SK-N-SH treated with all-trans-retinoic acid at 6 μM for 48 hours (cell line): ENCODE data around the gene DEGS2.

Experiments
- ARNTL ChIP-seq: fragments of 450-650 bp; formaldehyde crosslinking; IDR thresholded peaks from 2 replicates; pipeline ENCODE4 v1.5.0; 2020; ENCODE audit warnings: low read depth, mild to moderate bottlenecking, moderate library complexity, borderline replicate concordance
- BACH2 ChIP-seq: fragments of 250-450 bp; sonication (Bioruptor Pico); IDR thresholded peaks from 2 replicates; pipeline ENCODE4 v1.9.0; 2021; ENCODE audit warnings: mild to moderate bottlenecking, borderline replicate concordance
- ESRRG ChIP-seq: fragments of 250-450 bp; sonication (Bioruptor Pico); IDR thresholded peaks from 2 replicates; pipeline ENCODE4 v1.6.1; 2021; ENCODE audit warnings: mild to moderate bottlenecking
- GLIS3 ChIP-seq: fragments of 250-450 bp; sonication (Bioruptor Pico); IDR thresholded peaks from 2 replicates; pipeline ENCODE4 v1.5.0; 2020; ENCODE audit warnings: mild to moderate bottlenecking, moderate library complexity
- RARB ChIP-seq: fragments of 250-450 bp; sonication (Bioruptor Pico); IDR thresholded peaks from 2 replicates; pipeline ENCODE4 v1.8.0; 2021; ENCODE audit warnings: mild to moderate bottlenecking, moderate library complexity
- TCF4 ChIP-seq: fragments of 250-450 bp; sonication (Bioruptor Pico); IDR thresholded peaks from 2 replicates; pipeline ENCODE4 v1.8.0; 2021; ENCODE audit warnings: mild to moderate bottlenecking, moderate library complexity, borderline replicate concordance
- TOX ChIP-seq: fragments of 250-450 bp; sonication (Bioruptor Pico); IDR thresholded peaks from 2 replicates; pipeline ENCODE4 v1.8.0; 2021; ENCODE audit warnings: mild to moderate bottlenecking, moderate library complexity, borderline replicate concordance
- ZFP3 ChIP-seq: fragments of 250-450 bp; sonication (Bioruptor Pico); IDR thresholded peaks from 2 replicates; pipeline ENCODE4 v1.5.0; 2020; ENCODE audit warnings: mild to moderate bottlenecking, moderate library complexity
- ZFP30 ChIP-seq: fragments of 450-650 bp; formaldehyde crosslinking; IDR thresholded peaks from 2 replicates; pipeline ENCODE4 v1.5.0; 2022; ENCODE audit warnings: mild to moderate bottlenecking, moderate library complexity
- ZNF565 ChIP-seq: fragments of 450-650 bp; formaldehyde crosslinking; conservative IDR thresholded peaks from 2 replicates; pipeline ENCODE4 v1.5.0; 2020; ENCODE audit warnings: low read depth, mild to moderate bottlenecking, moderate library complexity
- ZNF8 ChIP-seq: fragments of 450-650 bp; formaldehyde crosslinking; IDR thresholded peaks from 2 replicates; pipeline ENCODE4 v1.5.0; 2020; ENCODE audit warnings: mild to moderate bottlenecking, moderate library complexity
- TF ChIP-seq, protein P1 (sequence below): fragments of 250-450 bp; sonication (Bioruptor Pico); IDR thresholded peaks from 2 replicates; pipeline ENCODE4 v1.8.0; 2020; ENCODE audit warnings: mild to moderate bottlenecking, moderate library complexity, borderline replicate concordance
- TF ChIP-seq, protein P2 (sequence below): fragments of 250-450 bp; sonication (Bioruptor Pico); IDR thresholded peaks from 2 replicates; pipeline ENCODE4 v1.8.0; 2021; ENCODE audit warnings: low read depth, mild to moderate bottlenecking, moderate library complexity, borderline replicate concordance
- TF ChIP-seq, protein P3 (sequence below): fragments of 250-450 bp; sonication (Bioruptor Pico); IDR thresholded peaks from 2 replicates; pipeline ENCODE4 v1.5.1; 2020; ENCODE audit warnings: low read depth, mild to moderate bottlenecking, moderate library complexity

DNA sequence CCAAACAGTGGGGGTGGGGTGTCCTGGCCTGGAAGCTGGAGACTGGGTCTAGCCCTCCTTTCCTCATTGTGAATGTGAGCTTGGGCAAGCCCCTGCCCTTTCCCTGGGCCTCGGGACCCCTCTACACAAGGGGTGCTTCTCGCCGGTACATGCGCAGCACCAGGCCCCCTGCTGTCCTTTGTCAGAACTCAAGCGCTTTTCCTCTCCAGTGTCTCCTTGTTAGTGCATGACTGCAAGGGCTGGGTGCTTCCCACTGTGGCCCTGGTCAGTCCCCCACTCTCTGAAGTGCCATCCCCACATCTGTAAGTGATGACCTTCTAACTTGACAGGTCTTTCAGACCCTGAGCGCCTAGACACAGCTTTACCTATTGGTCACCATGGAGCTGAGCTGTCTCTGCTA lies 44.2 kb downstream of the DEGS2 start:
- TF ChIP-seq TOX (no peak), ZFP3 (no peak), ESRRG (CRISPR knock-in tag) (no peak), ZNF565 (CRISPR knock-in tag) (no peak), ZFP30 (CRISPR knock-in tag) (no peak), ARNTL (no peak), TCF4 (CRISPR knock-in tag) (no peak), ZNF8 (CRISPR knock-in tag) (no peak), BACH2 (CRISPR knock-in tag) (no peak), RARB (CRISPR knock-in tag) (no peak), GLIS3 (CRISPR knock-in tag) (no peak)
- TF ChIP-seq, protein P1, sequence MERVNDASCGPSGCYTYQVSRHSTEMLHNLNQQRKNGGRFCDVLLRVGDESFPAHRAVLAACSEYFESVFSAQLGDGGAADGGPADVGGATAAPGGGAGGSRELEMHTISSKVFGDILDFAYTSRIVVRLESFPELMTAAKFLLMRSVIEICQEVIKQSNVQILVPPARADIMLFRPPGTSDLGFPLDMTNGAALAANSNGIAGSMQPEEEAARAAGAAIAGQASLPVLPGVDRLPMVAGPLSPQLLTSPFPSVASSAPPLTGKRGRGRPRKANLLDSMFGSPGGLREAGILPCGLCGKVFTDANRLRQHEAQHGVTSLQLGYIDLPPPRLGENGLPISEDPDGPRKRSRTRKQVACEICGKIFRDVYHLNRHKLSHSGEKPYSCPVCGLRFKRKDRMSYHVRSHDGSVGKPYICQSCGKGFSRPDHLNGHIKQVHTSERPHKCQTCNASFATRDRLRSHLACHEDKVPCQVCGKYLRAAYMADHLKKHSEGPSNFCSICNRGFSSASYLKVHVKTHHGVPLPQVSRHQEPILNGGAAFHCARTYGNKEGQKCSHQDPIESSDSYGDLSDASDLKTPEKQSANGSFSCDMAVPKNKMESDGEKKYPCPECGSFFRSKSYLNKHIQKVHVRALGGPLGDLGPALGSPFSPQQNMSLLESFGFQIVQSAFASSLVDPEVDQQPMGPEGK (CRISPR knock-in tag), result no peak
- TF ChIP-seq, protein P2, sequence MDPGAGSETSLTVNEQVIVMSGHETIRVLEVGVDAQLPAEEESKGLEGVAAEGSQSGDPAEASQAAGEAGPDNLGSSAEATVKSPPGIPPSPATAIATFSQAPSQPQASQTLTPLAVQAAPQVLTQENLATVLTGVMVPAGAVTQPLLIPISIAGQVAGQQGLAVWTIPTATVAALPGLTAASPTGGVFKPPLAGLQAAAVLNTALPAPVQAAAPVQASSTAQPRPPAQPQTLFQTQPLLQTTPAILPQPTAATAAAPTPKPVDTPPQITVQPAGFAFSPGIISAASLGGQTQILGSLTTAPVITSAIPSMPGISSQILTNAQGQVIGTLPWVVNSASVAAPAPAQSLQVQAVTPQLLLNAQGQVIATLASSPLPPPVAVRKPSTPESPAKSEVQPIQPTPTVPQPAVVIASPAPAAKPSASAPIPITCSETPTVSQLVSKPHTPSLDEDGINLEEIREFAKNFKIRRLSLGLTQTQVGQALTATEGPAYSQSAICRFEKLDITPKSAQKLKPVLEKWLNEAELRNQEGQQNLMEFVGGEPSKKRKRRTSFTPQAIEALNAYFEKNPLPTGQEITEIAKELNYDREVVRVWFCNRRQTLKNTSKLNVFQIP (CRISPR knock-in tag), result no peak
- TF ChIP-seq, protein P3, sequence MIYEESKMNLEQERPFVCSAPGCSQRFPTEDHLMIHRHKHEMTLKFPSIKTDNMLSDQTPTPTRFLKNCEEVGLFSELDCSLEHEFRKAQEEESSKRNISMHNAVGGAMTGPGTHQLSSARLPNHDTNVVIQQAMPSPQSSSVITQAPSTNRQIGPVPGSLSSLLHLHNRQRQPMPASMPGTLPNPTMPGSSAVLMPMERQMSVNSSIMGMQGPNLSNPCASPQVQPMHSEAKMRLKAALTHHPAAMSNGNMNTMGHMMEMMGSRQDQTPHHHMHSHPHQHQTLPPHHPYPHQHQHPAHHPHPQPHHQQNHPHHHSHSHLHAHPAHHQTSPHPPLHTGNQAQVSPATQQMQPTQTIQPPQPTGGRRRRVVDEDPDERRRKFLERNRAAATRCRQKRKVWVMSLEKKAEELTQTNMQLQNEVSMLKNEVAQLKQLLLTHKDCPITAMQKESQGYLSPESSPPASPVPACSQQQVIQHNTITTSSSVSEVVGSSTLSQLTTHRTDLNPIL (CRISPR knock-in tag), result no peak
